Measurements from ENCODE around the gene TXNRD2.

Gene TXNRD2

GRCh38 chr22:19965771-19966709 is 24.4 kb upstream of the TXNRD2 start:
- no peak for DNase-seq

GRCh38 chr22:19964701-19965386 is 23.2 kb upstream of the TXNRD2 start:
- DNase-seq, result no peak

- no peak for DNase-seq
Observed at GRCh38 chr22:19963863-19964642, 22.4 kb upstream of the TXNRD2 start.

GRCh38 chr22:19962909-19963806 is 21.5 kb upstream of the TXNRD2 start:
- peak; percentile 36 for DNase-seq

GRCh38 chr22:19962246-19962908 is 20.8 kb upstream of the TXNRD2 start:
- no peak for DNase-seq

- DNase-seq, result no peak
Observed at GRCh38 chr22:19961868-19962245, 20.2 kb upstream of the TXNRD2 start.

GRCh38 chr22:19961201-19961580 is 19.6 kb upstream of the TXNRD2 start:
- no peak for DNase-seq

GRCh38 chr22:19960491-19961200 is 19.0 kb upstream of the TXNRD2 start:
- no peak for DNase-seq

GRCh38 chr22:19959587-19960490 is 18.2 kb upstream of the TXNRD2 start:
- DNase-seq, result no peak

GRCh38 chr22:19959043-19959586 is 17.5 kb upstream of the TXNRD2 start:
- no peak for DNase-seq

- no peak for DNase-seq
Observed at GRCh38 chr22:19958083-19959042, 16.7 kb upstream of the TXNRD2 start.

- no peak for DNase-seq
Observed at GRCh38 chr22:19957445-19957844, 15.8 kb upstream of the TXNRD2 start.

GRCh38 chr22:19955241-19956128 is 13.9 kb upstream of the TXNRD2 start:
- DNase-seq, result no peak

- DNase-seq, result no peak
Observed at GRCh38 chr22:19951346-19951745, 9.7 kb upstream of the TXNRD2 start.

GRCh38 chr22:19948057-19948760 is 6.6 kb upstream of the TXNRD2 start:
- DNase-seq, result no peak
